Neural cell (in vitro differentiated cells): Measurements from ENCODE around the gene CABLES1.

Experiments
- EP300 ChIP-seq: fragments of 450-650 bp; conservative IDR thresholded peaks from 2 replicates; pipeline ENCODE4 v1.6.1; 2014; ENCODE audit warnings: antibody characterized with exemption, mild to moderate bottlenecking, moderate library complexity; ENCODE audit not compliant: poor library complexity, severe bottlenecking
- POLR2AphosphoS5 ChIP-seq: IDR thresholded peaks from 2 replicates; pipeline ENCODE4 v1.6.1; 2012
- RAD21 ChIP-seq: fragments of 450-650 bp; conservative IDR thresholded peaks from 2 replicates; pipeline ENCODE4 v1.6.1; 2014; ENCODE audit warnings: antibody characterized with exemption, mild to moderate bottlenecking, moderate library complexity
- TAF1 ChIP-seq: IDR thresholded peaks from 2 replicates; pipeline ENCODE4 v1.6.1; 2012; ENCODE audit warnings: low read depth
- TF ChIP-seq, protein P1 (sequence below): fragments of 450-650 bp; IDR thresholded peaks from 2 replicates; pipeline ENCODE4 v1.5.1; 2014; ENCODE audit warnings: antibody characterized with exemption, mild to moderate bottlenecking, moderate library complexity; ENCODE audit not compliant: poor library complexity, severe bottlenecking
- TF ChIP-seq, protein P2 (sequence below): IDR thresholded peaks from 2 replicates; pipeline ENCODE4 v1.6.1; 2012; ENCODE audit warnings: borderline replicate concordance

DNA sequence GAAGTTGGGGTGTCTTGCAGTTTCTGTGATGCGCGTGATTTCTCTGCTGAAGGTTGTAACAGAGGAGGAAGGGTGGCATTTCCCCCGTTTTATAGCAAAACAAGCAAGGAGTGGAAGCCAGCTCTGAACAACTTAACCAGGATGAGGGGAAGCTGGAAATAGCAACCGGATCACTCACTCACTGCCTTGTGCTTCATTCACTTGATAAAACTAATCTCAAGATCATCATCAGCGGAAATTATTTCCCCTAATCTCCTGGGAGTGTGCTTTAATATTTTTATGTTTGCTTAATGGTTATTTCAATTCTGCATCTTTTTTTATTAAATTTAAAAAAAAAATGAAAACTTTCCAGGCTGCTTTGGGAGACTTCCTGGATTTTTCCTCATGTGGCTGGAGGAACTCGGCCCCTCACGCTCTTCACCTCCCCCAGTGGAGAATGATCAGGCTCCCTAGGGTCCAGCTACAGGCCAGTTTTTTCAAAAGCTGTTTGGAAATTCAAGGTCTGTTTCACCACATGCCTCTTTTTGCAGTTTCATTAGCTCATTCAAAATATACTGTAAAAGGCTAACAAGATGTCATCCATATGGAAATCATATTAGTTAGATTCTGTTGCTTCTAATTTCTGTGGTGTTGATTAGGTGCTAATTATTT lies 31.7 kb downstream of the CABLES1 start:
- TF ChIP-seq, protein P1, sequence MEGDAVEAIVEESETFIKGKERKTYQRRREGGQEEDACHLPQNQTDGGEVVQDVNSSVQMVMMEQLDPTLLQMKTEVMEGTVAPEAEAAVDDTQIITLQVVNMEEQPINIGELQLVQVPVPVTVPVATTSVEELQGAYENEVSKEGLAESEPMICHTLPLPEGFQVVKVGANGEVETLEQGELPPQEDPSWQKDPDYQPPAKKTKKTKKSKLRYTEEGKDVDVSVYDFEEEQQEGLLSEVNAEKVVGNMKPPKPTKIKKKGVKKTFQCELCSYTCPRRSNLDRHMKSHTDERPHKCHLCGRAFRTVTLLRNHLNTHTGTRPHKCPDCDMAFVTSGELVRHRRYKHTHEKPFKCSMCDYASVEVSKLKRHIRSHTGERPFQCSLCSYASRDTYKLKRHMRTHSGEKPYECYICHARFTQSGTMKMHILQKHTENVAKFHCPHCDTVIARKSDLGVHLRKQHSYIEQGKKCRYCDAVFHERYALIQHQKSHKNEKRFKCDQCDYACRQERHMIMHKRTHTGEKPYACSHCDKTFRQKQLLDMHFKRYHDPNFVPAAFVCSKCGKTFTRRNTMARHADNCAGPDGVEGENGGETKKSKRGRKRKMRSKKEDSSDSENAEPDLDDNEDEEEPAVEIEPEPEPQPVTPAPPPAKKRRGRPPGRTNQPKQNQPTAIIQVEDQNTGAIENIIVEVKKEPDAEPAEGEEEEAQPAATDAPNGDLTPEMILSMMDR = no peak
- TF ChIP-seq POLR2AphosphoS5 (no peak), TAF1 (no peak), EP300 (no peak), RAD21 (no peak)
- TF ChIP-seq, protein P2, sequence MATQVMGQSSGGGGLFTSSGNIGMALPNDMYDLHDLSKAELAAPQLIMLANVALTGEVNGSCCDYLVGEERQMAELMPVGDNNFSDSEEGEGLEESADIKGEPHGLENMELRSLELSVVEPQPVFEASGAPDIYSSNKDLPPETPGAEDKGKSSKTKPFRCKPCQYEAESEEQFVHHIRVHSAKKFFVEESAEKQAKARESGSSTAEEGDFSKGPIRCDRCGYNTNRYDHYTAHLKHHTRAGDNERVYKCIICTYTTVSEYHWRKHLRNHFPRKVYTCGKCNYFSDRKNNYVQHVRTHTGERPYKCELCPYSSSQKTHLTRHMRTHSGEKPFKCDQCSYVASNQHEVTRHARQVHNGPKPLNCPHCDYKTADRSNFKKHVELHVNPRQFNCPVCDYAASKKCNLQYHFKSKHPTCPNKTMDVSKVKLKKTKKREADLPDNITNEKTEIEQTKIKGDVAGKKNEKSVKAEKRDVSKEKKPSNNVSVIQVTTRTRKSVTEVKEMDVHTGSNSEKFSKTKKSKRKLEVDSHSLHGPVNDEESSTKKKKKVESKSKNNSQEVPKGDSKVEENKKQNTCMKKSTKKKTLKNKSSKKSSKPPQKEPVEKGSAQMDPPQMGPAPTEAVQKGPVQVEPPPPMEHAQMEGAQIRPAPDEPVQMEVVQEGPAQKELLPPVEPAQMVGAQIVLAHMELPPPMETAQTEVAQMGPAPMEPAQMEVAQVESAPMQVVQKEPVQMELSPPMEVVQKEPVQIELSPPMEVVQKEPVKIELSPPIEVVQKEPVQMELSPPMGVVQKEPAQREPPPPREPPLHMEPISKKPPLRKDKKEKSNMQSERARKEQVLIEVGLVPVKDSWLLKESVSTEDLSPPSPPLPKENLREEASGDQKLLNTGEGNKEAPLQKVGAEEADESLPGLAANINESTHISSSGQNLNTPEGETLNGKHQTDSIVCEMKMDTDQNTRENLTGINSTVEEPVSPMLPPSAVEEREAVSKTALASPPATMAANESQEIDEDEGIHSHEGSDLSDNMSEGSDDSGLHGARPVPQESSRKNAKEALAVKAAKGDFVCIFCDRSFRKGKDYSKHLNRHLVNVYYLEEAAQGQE = no peak
